ENCODE results near the gene PERCC1.

- TF ChIP-seq EZH2 (IDR thresholded peaks at IDR 0.05; ENCODE audit: low read length, missing control alignments) (no peak), CTCF (conservative IDR thresholded peaks at IDR 0.05 in 1 of 2, IDR thresholded peaks at IDR 0.05 in 1 of 2; ENCODE audit: low read depth in 1 of 2, low read length in 2 of 2) (no peak)
These were observed 27.8 kb upstream of the PERCC1 start for GRCh38 chr16:1403036-1403435.
